ENCODE results near the gene BTBD19.

BTBD19 gene

DNA sequence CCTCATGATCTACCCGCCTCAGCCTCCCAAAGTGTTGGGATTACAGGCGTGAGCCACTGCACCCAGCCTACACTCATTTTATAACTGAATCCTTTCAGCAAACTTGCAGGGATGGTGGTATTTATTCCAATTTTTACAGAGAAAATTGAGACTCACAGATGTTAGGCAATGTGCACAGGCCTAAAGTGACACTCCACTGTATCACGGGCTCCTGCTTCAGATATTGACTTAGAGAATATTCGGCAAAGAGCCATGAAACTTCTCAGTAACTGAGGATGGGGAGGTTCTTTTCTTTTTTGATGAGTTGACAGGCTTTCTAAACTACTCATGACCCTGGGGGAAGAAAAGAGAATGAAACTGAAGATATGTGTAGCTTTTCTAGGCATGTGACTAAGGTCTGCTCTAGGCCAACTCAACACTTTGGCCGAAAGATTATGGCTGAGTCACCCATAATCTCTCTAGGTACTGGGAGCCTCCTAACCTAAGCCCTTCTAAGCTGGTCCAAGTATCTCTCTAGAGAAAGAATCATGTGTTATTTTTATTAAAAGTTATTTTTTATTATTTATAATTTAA is 54.6 kb downstream of the BTBD19 start:
- DNase-seq: no peak
